Endothelial cell of umbilical vein (primary cell): ENCODE data around the gene TIMM8B. TPM values are rescaled to one million over a fixed set of nuclear protein-coding genes. Genes with fewer than 3 reads are reported as not detected.
A peak's percentile ranks its signal among the peaks of the same experiment; 100 is the strongest.
"Not testable (repeated sequence)": the region's sequence is repeated elsewhere in the genome, so short reads cannot be mapped to it uniquely, and the experiment has no call there.

Experiments used
- BruUV-seq: library from RNA; stranded (reverse); fragments of 400-500 nt; replicated peaks from 2 replicates; lab custom pipeline; 2021; lab: Mats Ljungman, UMichigan
- CTCF ChIA-PET: fragments of 300-600, 350-600 bp; sonication (Branson Sonifier 250); formaldehyde crosslinking; loops from one replicate; lab custom pipeline; 2021; ENCODE audit warnings: antibody characterized with exemption, inconsistent platforms; lab: Charles Lee
- POLR2A ChIA-PET: fragments of 300-600, 350-600 bp; sonication (Branson Sonifier 250); formaldehyde crosslinking; loops from one replicate; lab custom pipeline; 2021; ENCODE audit warnings: antibody characterized with exemption, inconsistent platforms; lab: Charles Lee
- DNase-seq: peaks from one replicate; pipeline ENCODE4 v3.0.0-alpha.2; 2011; ENCODE audit warnings: low read depth, low spot score
- FAIRE-seq: peaks from 2 replicates; lab custom pipeline; 2011; peaks lifted over from hg19 to GRCh38; lab: Jason Lieb, UNC
- H2AFZ ChIP-seq: 2 replicates; pipeline ENCODE4 v1.6.0; 2012; ENCODE audit warnings: low read depth, low read length, control low read depth, inconsistent platforms
- H3K27ac ChIP-seq: 2 replicates; pipeline ENCODE4 v1.5.1; 2011; ENCODE audit warnings: low read depth, mild to moderate bottlenecking, control low read depth, low read length, moderate library complexity; ENCODE audit not compliant: insufficient read depth
- H3K27me3 ChIP-seq, 2 experiments: 2 replicates each; pipeline versions ENCODE4 v1.6.0 to v1.6.1; 2011; ENCODE audit warnings: low read length in 2 of 2, mixed read lengths in 1 of 2; ENCODE audit not compliant: control insufficient read depth in 2 of 2, insufficient read depth in 2 of 2
- H3K36me3 ChIP-seq, 2 experiments: 2 replicates in 1 of 2; 3 replicates in 1 of 2; pipeline ENCODE4 v1.5.1; 2011; ENCODE audit warnings: low read length in 2 of 2, mild to moderate bottlenecking in 1 of 2, moderate library complexity in 1 of 2; ENCODE audit not compliant: control insufficient read depth in 2 of 2, insufficient read depth in 2 of 2; ENCODE audit errors: extremely low read depth in 1 of 2
- H3K4me1 ChIP-seq: 3 replicates; pipeline ENCODE4 v1.5.1; 2011; ENCODE audit warnings: mild to moderate bottlenecking, low read length; ENCODE audit not compliant: control insufficient read depth, insufficient read depth; ENCODE audit errors: extremely low read depth
- H3K4me2 ChIP-seq: 2 replicates; pipeline ENCODE4 v1.6.1; 2011; ENCODE audit warnings: low read length, control low read depth, mixed read lengths; ENCODE audit not compliant: insufficient read depth
- H3K4me3 ChIP-seq, 3 experiments: fragments of 200-600 bp in 1 of 3; sonication (generic), shearing (Covaris generic) in 1 of 3; replicated peaks in 1 of 3; 2 replicates each; pipeline ENCODE4 v1.5.1; 2011 to 2016; ENCODE audit warnings: control low read depth in 3 of 3, low read length in 3 of 3, mild to moderate bottlenecking in 2 of 3, inconsistent platforms in 1 of 3, low read depth in 1 of 3, moderate library complexity in 1 of 3; ENCODE audit not compliant: insufficient read depth in 1 of 3
- H3K79me2 ChIP-seq: 2 replicates; pipeline ENCODE4 v1.6.0; 2012; ENCODE audit warnings: low read length, inconsistent platforms; ENCODE audit not compliant: control insufficient read depth, insufficient read depth
- H3K9ac ChIP-seq: replicated peaks from 2 replicates; pipeline ENCODE3; 2011; ENCODE audit warnings: low read length, control low read depth; ENCODE audit not compliant: insufficient read depth; ENCODE audit errors: extremely low read depth
- H3K9me1 ChIP-seq: replicated peaks from 3 replicates; pipeline ENCODE4 v1.6.0; 2011; ENCODE audit warnings: mild to moderate bottlenecking, low read length; ENCODE audit not compliant: control insufficient read depth, insufficient read depth; ENCODE audit errors: extremely low read depth
- H3K9me3 ChIP-seq: replicated peaks from 2 replicates; pipeline ENCODE4 v1.5.1; 2012; ENCODE audit warnings: low read length, inconsistent platforms; ENCODE audit not compliant: control insufficient read depth, insufficient read depth
- H4K20me1 ChIP-seq: replicated peaks from 2 replicates; pipeline ENCODE3; 2011; ENCODE audit warnings: mild to moderate bottlenecking, low read length; ENCODE audit not compliant: control insufficient read depth, insufficient read depth; ENCODE audit errors: extremely low read depth
- CTCF ChIP-seq, 2 donors: IDR thresholded peaks; 1 replicate in 1 of 2; 2 replicates in 1 of 2; pipeline ENCODE4 v1.5.1; 2011; ENCODE audit warnings: low read length in 2 of 2, mild to moderate bottlenecking in 2 of 2, moderate library complexity in 2 of 2, control low read depth in 1 of 2, inconsistent platforms in 1 of 2, low read depth in 1 of 2; ENCODE audit not compliant: insufficient read depth in 1 of 2; ENCODE audit errors: extremely low read depth in 1 of 2
- EZH2 ChIP-seq: IDR thresholded peaks from 2 replicates; pipeline ENCODE4 v1.6.1; 2012; ENCODE audit warnings: borderline replicate concordance, low read depth, mild to moderate bottlenecking, moderate library complexity, low read length, inconsistent platforms; ENCODE audit not compliant: severe bottlenecking
- FOS ChIP-seq: IDR thresholded peaks from 2 replicates; pipeline ENCODE4 v1.6.1; 2011; ENCODE audit warnings: mild to moderate bottlenecking, low read length, moderate library complexity, borderline replicate concordance; ENCODE audit not compliant: insufficient read depth
- GATA2 ChIP-seq: IDR thresholded peaks from 2 replicates; pipeline ENCODE4 v1.7.0; 2011; ENCODE audit warnings: low read depth, mild to moderate bottlenecking, moderate library complexity, mixed read lengths, low read length; ENCODE audit not compliant: insufficient read length, insufficient read depth
- JUN ChIP-seq: IDR thresholded peaks from 2 replicates; pipeline ENCODE4 v1.6.1; 2011; ENCODE audit warnings: borderline replicate concordance, low read depth; ENCODE audit not compliant: insufficient read length, insufficient read depth
- MAX ChIP-seq: IDR thresholded peaks from 2 replicates; pipeline ENCODE4 v1.6.1; 2011; ENCODE audit not compliant: insufficient read depth, insufficient read length
- MYC ChIP-seq: IDR thresholded peaks from one replicate; pipeline ENCODE4 v1.6.1; 2011; ENCODE audit warnings: mild to moderate bottlenecking, low read depth, low read length
- POLR2A ChIP-seq: IDR thresholded peaks from 2 replicates; pipeline ENCODE4 v1.6.1; 2012; ENCODE audit warnings: low read depth, mild to moderate bottlenecking, control low read depth, low read length
- POLR2AphosphoS5 ChIP-seq: IDR thresholded peaks from 2 replicates; pipeline ENCODE4 v1.6.1; 2012; ENCODE audit warnings: low read depth, mild to moderate bottlenecking, control low read depth, low read length, moderate library complexity; ENCODE audit not compliant: insufficient read depth
- dilution Hi-C: fragments of 300-500 bp; cut with MboI; formaldehyde crosslinking; loops from one replicate; pipeline ENCODE4 v1.15.0; 2019; ENCODE audit warnings: low sequenced_read_pairs; ENCODE audit not compliant: extremely low pct_ligation_motif_present
- intact Hi-C: fragments of 100-400 bp; cut with micrococcal nuclease; formaldehyde crosslinking; loops from one replicate; pipeline ENCODE4 v1.10.0; 2022
- polyA plus RNA-seq, 4 experiments: library from polyadenylated mRNA; depleted of rRNA in 3 of 4; stranded (reverse) in 3 of 4; unstranded in 1 of 4; fragments of >200 nt; gene quantifications; 2 replicates each; pipeline versions ENCODE4 v1.2.1 to v1.2.3, GENCODE V29; 2011 to 2012; ENCODE audit warnings: missing spikeins in 1 of 4
- total RNA-seq: library from RNA; stranded (reverse); gene quantifications from 2 replicates; pipeline ENCODE4 v1.2.3, GENCODE V29; 2021

The TIMM8B gene
- total and polyA plus RNA-seq, 2 donors (not counting 3 experiments of a cell fraction or from before 2014, with no cell fraction given) = 77.0 to 110 TPM

GRCh38 chr11:112049777-112050176, 36.8 kb downstream of the TIMM8B start:
- Histone ChIP-seq H3K4me1 (peaks cover 10% of the 10 kb centered on the region), H3K36me3 (peaks cover 9 to 15% of the 10 kb centered on the region in 2 experiments), H3K9me1 (no peaks in the 10 kb centered on the region), H3K4me3 (no peak overlapping the region), H3K9me3 (no peaks in the 10 kb centered on the region), H2AFZ (no peak overlapping the region), H3K4me2 (no peak overlapping the region), H3K27me3 (no peaks in the 10 kb centered on the region), H3K9ac (no peak overlapping the region), H4K20me1 (no peaks in the 10 kb centered on the region), H3K27ac (no peak overlapping the region), H3K79me2 (peaks cover 7% of the 10 kb centered on the region)
- CTCF ChIA-PET = no interaction called here
- TF ChIP-seq MYC (no peak), FOS (no peak), CTCF (IDR thresholded peaks at IDR 0.05; ENCODE audit: extremely low read depth in 1 of 2, insufficient read depth in 1 of 2, low read depth in 1 of 2, low read length in 2 of 2) (no peak), POLR2A (no peak), EZH2 (no peak), MAX (no peak), GATA2 (no peak), POLR2AphosphoS5 (no peak), JUN (no peak)
- intact Hi-C loops = loop anchor here (1.0 kb wide), 1 partner anchor 9 kb away; no protein-coding TSS in a partner anchor
- FAIRE-seq (no peak), DNase-seq (no peak)
- BruUV-seq = no TSS peak
- POLR2A ChIA-PET = no interaction called here
- dilution Hi-C loops = no loop called here

- dilution Hi-C loops, BruUV-seq, H4K20me1 ChIP-seq, intact Hi-C loops, H3K4me1 ChIP-seq, H2AFZ ChIP-seq, H3K4me2 ChIP-seq, H3K4me3 ChIP-seq, H3K9me3 ChIP-seq, H3K9me1 ChIP-seq, H3K79me2 ChIP-seq, H3K9ac ChIP-seq, DNase-seq, FAIRE-seq, H3K27me3 ChIP-seq: not testable (repeated sequence)
- Histone ChIP-seq H3K36me3 (peaks cover 9 to 17% of the 10 kb centered on the region in 2 experiments), H3K27ac (peak overlapping the region; percentile 57)
- ChIA-PET CTCF (interaction anchor here (0.6 to 1.0 kb wide), 4 partner anchors 16 to 664 kb away, joined by 3 to 4 read pairs (median 3); no protein-coding TSS in a partner anchor), POLR2A (interaction anchor here (0.7 kb wide), 1 partner anchor 9 kb away, joined by 9 read pairs; no protein-coding TSS in a partner anchor)
Measured at GRCh38 chr11:112048256-112048655, 38.3 kb downstream of the TIMM8B start.

GRCh38 chr11:112046647-112047046, 39.9 kb downstream of the TIMM8B start:
- H3K9me1 ChIP-seq, intact Hi-C loops, H3K79me2 ChIP-seq, H3K4me3 ChIP-seq, H4K20me1 ChIP-seq, H2AFZ ChIP-seq, BruUV-seq, CTCF ChIA-PET, H3K4me2 ChIP-seq, DNase-seq, H3K9ac ChIP-seq, dilution Hi-C loops, H3K9me3 ChIP-seq, POLR2A ChIA-PET, FAIRE-seq, H3K27ac ChIP-seq, H3K27me3 ChIP-seq: not testable (repeated sequence)
- Histone ChIP-seq H3K36me3 (peaks cover 6 to 14% of the 10 kb centered on the region in 2 experiments), H3K4me1 (peaks cover 24% of the 10 kb centered on the region)
